MCF 10A (cell line): ENCODE measurements around the gene NNMT. TPM values are rescaled to one million over a fixed set of nuclear protein-coding genes. Genes with fewer than 3 reads are reported as not detected.
A peak's percentile ranks its signal among the peaks of the same experiment; 100 is the strongest.

Experiments used
- BruUV-seq: library from RNA; stranded (reverse); fragments of 400-500 nt; replicated peaks from 2 replicates; lab custom pipeline; 2021; lab: Mats Ljungman, UMichigan
- CTCF ChIA-PET: fragments of 300-600 bp; sonication (Branson Sonifier 250); formaldehyde crosslinking; extraction: SDS; loops from one replicate; lab custom pipeline; 2021; ENCODE audit warnings: antibody characterized with exemption, inconsistent platforms; lab: Yijun Ruan, JAX
- POLR2A ChIA-PET: fragments of 300-600, 350-650 bp; sonication (Branson Sonifier 250); formaldehyde crosslinking; extraction: SDS; loops from one replicate; lab custom pipeline; 2020; ENCODE audit warnings: antibody characterized with exemption, inconsistent platforms; lab: Yijun Ruan, JAX
- DNase-seq: peaks from one replicate; pipeline ENCODE4 v3.0.0-alpha.2; 2018; ENCODE audit not compliant: unreplicated experiment
- H3K27ac Mint-ChIP-seq: one replicate; pipeline ENCODE4 v1.8.0; 2022; ENCODE audit warnings: mild to moderate bottlenecking, low read depth, mixed read lengths; ENCODE audit not compliant: unreplicated experiment
- H3K27me3 Mint-ChIP-seq: one replicate; pipeline ENCODE4 v1.8.0; 2022; ENCODE audit warnings: mixed read lengths; ENCODE audit not compliant: insufficient read depth, unreplicated experiment
- H3K36me3 Mint-ChIP-seq: one replicate; pipeline ENCODE4 v1.8.0; 2022; ENCODE audit warnings: mild to moderate bottlenecking, moderate library complexity, mixed read lengths; ENCODE audit not compliant: insufficient read depth, unreplicated experiment
- H3K4me1 Mint-ChIP-seq: one replicate; pipeline ENCODE4 v1.8.0; 2022; ENCODE audit warnings: mixed read lengths; ENCODE audit not compliant: insufficient read depth, unreplicated experiment
- H3K4me3 Mint-ChIP-seq: one replicate; pipeline ENCODE4 v1.8.0; 2022; ENCODE audit warnings: mild to moderate bottlenecking, moderate library complexity, mixed read lengths; ENCODE audit not compliant: unreplicated experiment
- H3K9me3 Mint-ChIP-seq: one replicate; pipeline ENCODE4 v1.8.0; 2022; ENCODE audit warnings: mixed read lengths; ENCODE audit not compliant: unreplicated experiment
- intact Hi-C: fragments of 100-400 bp; cut with micrococcal nuclease; formaldehyde crosslinking; loops from 2 replicates; pipeline ENCODE4 v1.14.1; 2022
- total RNA-seq: library from RNA; stranded (reverse); gene quantifications from 2 replicates; pipeline ENCODE4 v1.2.3, GENCODE V29; 2022
- TF ChIP-seq, protein P1 (sequence below): fragments of 200-600 bp; IDR thresholded peaks from one replicate; pipeline ENCODE4 v1.8.0; 2022; ENCODE audit warnings: antibody characterized with exemption, mild to moderate bottlenecking; ENCODE audit not compliant: unreplicated experiment

The NNMT gene
- total RNA-seq, 1 experiment from 2014 or later: 638 TPM

- intact Hi-C loops: no loop called here
- peaks cover 15% of the 10 kb centered on the region for H3K9me3 Mint-ChIP-seq
- peaks cover 100% of the 10 kb centered on the region for H3K36me3 Mint-ChIP-seq
- ChIA-PET POLR2A (no interaction called here), CTCF (no interaction called here)
- no peak for DNase-seq
- TF ChIP-seq, protein P1, sequence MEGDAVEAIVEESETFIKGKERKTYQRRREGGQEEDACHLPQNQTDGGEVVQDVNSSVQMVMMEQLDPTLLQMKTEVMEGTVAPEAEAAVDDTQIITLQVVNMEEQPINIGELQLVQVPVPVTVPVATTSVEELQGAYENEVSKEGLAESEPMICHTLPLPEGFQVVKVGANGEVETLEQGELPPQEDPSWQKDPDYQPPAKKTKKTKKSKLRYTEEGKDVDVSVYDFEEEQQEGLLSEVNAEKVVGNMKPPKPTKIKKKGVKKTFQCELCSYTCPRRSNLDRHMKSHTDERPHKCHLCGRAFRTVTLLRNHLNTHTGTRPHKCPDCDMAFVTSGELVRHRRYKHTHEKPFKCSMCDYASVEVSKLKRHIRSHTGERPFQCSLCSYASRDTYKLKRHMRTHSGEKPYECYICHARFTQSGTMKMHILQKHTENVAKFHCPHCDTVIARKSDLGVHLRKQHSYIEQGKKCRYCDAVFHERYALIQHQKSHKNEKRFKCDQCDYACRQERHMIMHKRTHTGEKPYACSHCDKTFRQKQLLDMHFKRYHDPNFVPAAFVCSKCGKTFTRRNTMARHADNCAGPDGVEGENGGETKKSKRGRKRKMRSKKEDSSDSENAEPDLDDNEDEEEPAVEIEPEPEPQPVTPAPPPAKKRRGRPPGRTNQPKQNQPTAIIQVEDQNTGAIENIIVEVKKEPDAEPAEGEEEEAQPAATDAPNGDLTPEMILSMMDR: no peak
- H3K27me3 Mint-ChIP-seq: no peaks in the 10 kb centered on the region
- H3K27ac Mint-ChIP-seq: no peak overlapping the region
- peaks cover 37% of the 10 kb centered on the region for H3K4me1 Mint-ChIP-seq
- peak overlapping the region; percentile 61 for H3K4me3 Mint-ChIP-seq
- BruUV-seq: no TSS peak
Observed at GRCh38 chr11:114302663-114303062, 6.5 kb downstream of the NNMT start.

GRCh38 chr11:114304065-114304464 lies 7.9 kb downstream of the NNMT start:
- Mint-ChIP-seq H3K9me3 (peaks cover 15% of the 10 kb centered on the region), H3K27ac (peak overlapping the region; percentile 39), H3K27me3 (no peaks in the 10 kb centered on the region), H3K4me1 (peaks cover 45% of the 10 kb centered on the region), H3K4me3 (peak overlapping the region; percentile 61), H3K36me3 (peaks cover 100% of the 10 kb centered on the region)
- no TSS peak for BruUV-seq
- CTCF ChIA-PET: interaction anchor here (0.6 to 1.6 kb wide), 6 partner anchors 12 to 497 kb away, joined by 3 read pairs; no protein-coding TSS in a partner anchor
- DNase-seq: no peak
- intact Hi-C loops: no loop called here
- POLR2A ChIA-PET: interaction anchor here (0.6 to 2.1 kb wide), 14 partner anchors 8 to 430 kb away, joined by 3 to 21 read pairs (median 5); partner anchors contain the start of genes NNMT and ZBTB16
- TF ChIP-seq, protein P1: no peak

- H3K36me3 Mint-ChIP-seq: peaks cover 100% of the 10 kb centered on the region
- intact Hi-C loops: no loop called here
- no peaks in the 10 kb centered on the region for H3K27me3 Mint-ChIP-seq
- BruUV-seq: no TSS peak
- no peak overlapping the region for H3K27ac Mint-ChIP-seq
- peaks cover 15% of the 10 kb centered on the region for H3K9me3 Mint-ChIP-seq
- ChIA-PET POLR2A (interaction anchor here (0.5 to 2.1 kb wide), 11 partner anchors 9 to 252 kb away, joined by 3 to 21 read pairs (median 5); partner anchors contain the start of genes NNMT and ZBTB16), CTCF (interaction anchor here (0.6 to 1.6 kb wide), 6 partner anchors 9 to 496 kb away, joined by 3 to 5 read pairs (median 3); partner anchors contain the start of gene NNMT)
- H3K4me1 Mint-ChIP-seq: peaks cover 51% of the 10 kb centered on the region
- TF ChIP-seq, protein P1: no peak
- peak overlapping the region; percentile 61 for H3K4me3 Mint-ChIP-seq
- DNase-seq: no peak
Observed at GRCh38 chr11:114304969-114305368, 8.8 kb downstream of the NNMT start.

- Mint-ChIP-seq H3K36me3 (peaks cover 100% of the 10 kb centered on the region), H3K9me3 (no peaks in the 10 kb centered on the region), H3K4me1 (peaks cover 52% of the 10 kb centered on the region), H3K4me3 (peak overlapping the region; percentile 70), H3K27me3 (no peaks in the 10 kb centered on the region), H3K27ac (peak overlapping the region; percentile 85)
- ChIA-PET CTCF (interaction anchor here (1.3 to 3.2 kb wide), 4 partner anchors 9 to 26 kb away, joined by 3 to 19 read pairs (median 12); partner anchors contain the start of gene NNMT), POLR2A (interaction anchor here (0.6 to 4.7 kb wide), 17 partner anchors 8 to 247 kb away, joined by 3 to 83 read pairs (median 5); partner anchors contain the start of genes C11orf71, NNMT and RBM7)
- TF ChIP-seq, protein P1: no peak
- peak; percentile 93 for DNase-seq
- intact Hi-C loops: no loop called here
- no TSS peak for BruUV-seq
Observed at GRCh38 chr11:114307524-114308203, 11.5 kb downstream of the NNMT start.
